GM11168 (cell line): ENCODE results near the gene CALCOCO2.
"Not testable (repeated sequence)": the region's sequence is repeated elsewhere in the genome, so short reads cannot be mapped to it uniquely, and the experiment has no call there.

Source experiments
- in situ Hi-C: fragments of 300-500 bp; cut with MboI; formaldehyde crosslinking; loops from one replicate; pipeline ENCODE4 v1.12.0; 2022; ENCODE audit warnings: low sequenced_read_pairs; ENCODE audit not compliant: unreplicated experiment

Gene CALCOCO2, protein sequence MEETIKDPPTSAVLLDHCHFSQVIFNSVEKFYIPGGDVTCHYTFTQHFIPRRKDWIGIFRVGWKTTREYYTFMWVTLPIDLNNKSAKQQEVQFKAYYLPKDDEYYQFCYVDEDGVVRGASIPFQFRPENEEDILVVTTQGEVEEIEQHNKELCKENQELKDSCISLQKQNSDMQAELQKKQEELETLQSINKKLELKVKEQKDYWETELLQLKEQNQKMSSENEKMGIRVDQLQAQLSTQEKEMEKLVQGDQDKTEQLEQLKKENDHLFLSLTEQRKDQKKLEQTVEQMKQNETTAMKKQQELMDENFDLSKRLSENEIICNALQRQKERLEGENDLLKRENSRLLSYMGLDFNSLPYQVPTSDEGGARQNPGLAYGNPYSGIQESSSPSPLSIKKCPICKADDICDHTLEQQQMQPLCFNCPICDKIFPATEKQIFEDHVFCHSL

GRCh38 chr17:48830840-48831548 is at the start of gene CALCOCO2:
Gene CALCOCO2 (plus strand): TSS chr17:48831035. CDS start chr17:48841708, 10,673 bp downstream.
- in situ Hi-C loops: no loop called here

GRCh38 chr17:48787828-48788227 is 43.0 kb upstream of the CALCOCO2 start:
- in situ Hi-C loops: no loop called here

- in situ Hi-C loops: no loop called here
Observed at GRCh38 chr17:48790607-48791127, 40.2 kb upstream of the CALCOCO2 start.

DNA sequence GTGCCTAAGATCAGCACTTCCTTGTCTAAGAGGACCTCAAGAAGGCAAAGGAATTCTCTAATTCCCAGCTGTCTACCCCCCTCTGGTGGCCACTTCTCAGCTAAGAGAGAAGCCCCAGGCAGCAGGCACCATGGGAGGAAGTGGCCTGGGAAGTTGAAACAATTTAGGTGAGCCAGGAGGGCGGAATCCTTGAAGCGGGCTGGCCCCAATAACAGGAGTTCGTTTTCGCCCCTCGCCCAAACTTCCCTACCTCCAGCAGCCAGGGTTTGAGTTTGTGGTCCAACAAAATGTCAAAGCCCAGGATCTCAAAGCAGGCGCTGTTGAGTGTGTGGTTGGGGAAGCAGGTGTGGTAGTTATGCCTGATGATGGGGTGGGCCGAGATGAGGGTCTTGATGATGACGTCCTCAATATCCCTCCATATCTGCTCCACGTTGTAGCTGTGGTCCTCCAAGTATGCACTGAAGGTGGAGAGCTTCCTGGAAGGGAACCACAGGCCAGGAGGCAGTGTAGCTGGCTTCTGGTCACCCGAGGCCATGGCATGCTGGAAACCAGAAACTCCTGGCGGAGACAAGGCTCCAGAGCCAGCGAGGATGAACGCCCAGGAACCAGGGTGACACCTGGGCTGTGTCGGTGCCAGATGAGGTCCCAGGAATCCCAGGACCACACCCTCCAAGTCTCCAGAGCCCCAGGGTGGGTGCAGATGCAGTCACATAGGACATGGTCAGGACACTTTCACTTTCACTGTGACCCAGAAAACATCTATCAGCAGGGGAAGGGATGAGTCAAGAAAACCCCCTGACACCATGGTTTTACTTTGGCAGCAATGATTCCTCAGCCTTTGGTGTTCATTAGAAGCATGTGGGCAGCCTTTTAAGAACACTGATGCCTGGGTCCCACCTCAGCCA is 39.5 kb upstream of the CALCOCO2 start:
- in situ Hi-C loops: no loop called here

DNA sequence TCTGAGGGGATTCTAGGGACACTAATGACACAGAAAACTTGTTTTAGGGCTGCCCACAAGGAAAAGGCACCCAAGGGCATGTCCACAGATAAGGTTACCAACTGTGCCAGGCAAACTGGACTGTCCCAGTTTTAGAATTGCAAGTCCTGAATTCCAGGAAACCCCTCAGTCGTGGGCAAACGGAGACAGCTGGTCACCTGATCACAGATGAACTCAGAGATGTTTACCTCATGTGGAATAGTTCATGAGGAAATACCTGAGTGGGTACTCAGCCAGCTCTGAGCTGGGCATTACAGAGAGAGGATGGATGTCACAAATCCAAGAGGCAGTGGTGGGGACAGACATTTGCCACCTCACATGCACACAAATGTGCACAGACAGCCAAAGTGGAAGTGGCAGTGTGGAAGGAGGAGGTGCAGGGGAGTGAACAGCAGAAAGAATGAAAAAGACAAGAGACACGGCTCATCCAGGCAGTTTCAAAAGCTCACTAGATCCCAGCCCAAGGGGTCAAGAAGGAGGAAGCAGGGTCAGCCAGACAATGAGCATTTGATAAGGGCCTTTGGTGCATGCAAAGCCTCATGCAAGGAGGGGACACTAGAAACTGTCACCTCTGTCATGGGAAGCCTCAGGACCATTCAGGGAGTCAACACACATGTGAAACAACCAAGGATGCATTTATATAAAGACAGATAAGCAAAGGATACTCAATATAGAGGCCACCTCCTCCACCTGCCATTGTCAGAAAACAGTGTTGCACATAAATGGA is 38.6 kb upstream of the CALCOCO2 start:
- in situ Hi-C loops: no loop called here

DNA sequence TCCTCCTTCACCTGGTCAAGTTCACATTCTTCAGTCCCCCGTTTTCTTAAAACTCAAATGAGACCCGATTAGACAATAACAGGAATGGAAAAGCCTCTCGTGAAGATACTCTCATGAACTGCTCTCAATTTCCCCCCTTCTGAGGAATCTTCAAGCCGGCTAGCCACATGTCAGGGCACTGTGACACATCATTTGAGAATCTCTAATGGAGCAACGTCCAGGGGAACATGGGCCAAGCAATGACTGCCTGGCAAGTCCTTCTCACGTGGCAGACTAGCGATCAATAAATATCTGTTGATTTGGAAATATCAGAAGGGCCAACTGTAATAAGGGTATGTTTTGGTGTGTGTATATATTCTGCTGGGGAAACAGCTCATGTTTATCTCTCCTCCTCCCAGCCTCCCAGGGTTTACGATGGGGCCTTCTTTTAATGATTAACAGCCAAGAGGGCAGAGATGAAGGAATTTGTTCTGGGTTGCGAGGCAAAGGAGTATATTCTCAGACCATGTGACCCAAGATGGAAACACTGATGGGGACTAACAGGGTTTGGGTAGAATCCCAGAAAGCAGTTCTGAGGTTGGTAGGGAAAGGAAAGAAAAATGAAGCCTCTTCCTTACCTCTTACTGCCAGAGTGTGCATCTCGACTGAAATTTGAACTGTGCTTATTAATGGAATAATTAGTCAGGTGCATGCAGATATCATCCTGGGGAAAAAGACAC is 35.2 kb upstream of the CALCOCO2 start:
- in situ Hi-C loops: no loop called here

GRCh38 chr17:48796163-48796522 is 34.7 kb upstream of the CALCOCO2 start:
- in situ Hi-C loops: not testable (repeated sequence)

DNA sequence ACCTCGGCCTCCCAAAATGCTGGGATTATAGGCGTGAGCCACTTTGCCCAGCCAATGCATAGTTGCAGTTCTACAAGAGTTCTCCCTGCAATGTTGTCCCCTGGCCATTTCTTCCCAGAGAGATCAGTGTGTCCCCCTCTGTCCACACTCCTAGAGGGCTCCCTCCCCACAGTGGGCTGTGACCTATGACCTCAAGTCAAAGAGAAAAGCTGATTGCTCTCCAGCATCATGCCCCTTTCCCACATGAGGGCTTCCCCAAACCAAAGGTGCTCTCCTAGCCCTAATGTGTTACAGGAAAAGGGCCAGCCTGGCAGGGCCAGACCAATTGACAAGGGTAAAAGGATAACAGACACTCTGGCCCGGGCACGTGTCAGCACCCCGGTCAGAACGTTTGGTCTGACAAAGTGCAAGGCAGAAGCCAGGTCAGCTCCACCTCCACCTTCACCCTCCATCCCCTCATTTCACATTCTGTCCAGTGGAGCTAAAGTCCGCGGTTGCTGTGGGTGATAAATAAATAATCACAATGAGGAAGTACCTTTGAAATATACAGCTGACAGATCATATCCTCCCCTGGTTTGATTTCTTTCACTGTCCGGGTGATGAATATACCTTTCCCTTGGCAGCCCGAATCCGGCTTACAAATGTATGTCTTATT is 31.6 kb upstream of the CALCOCO2 start:
- in situ Hi-C loops: no loop called here

DNA sequence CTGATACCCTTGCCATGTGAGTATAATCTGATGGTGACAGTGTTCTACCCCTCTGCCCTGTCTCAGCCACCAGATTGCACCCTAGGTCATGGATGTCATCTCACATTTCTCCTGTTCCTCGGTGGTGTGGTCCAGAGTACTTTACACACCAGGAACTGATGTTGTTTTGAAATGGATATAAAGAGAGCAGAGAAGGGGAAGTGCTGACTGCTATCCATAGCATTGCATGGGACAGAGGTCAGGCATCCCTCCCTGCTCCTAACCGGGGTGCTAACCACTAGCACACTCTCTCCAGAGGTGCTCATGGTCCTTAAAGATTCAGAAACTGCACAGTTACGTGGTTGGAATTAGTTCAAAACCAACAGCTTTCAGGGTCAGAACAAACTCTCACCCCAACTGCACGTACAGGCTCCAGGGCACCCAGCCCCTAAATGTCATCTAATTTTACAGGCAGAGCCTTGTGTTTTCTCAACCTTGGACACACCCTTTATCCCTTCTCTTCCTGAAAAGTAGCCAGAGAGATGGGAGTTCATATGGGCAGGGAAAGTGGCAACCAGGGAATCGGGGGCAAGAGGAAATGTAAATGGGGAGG is 30.1 kb upstream of the CALCOCO2 start:
- in situ Hi-C loops: loop anchor here (5.0 kb wide), 1 partner anchor 82 kb away; no protein-coding TSS in a partner anchor

DNA sequence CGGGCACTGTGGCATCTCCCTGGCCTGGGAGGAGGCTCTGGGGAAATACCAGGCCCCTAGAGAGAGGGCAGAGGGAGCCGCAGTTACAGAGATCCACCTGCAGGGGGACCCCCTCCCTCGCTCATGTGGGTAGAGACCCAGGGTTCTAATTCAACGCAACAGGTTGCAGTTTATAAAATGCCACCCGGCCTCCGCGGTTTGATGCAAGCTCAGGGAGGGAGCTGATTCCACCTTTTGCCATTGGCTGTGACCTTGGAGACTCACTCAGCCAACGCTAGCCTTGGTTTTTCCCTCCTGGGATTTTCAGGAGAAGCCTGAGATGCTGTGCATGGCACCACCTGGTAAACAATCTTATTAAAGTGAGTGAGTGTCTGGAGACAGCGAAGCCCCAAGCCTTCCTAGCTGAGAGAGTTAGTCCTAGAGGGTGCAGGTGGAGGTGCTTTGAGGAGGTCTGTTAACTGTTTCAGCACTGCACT is 25.9 kb upstream of the CALCOCO2 start:
- in situ Hi-C loops: loop anchor here (5.0 kb wide), 1 partner anchor 77 kb away; no protein-coding TSS in a partner anchor

DNA sequence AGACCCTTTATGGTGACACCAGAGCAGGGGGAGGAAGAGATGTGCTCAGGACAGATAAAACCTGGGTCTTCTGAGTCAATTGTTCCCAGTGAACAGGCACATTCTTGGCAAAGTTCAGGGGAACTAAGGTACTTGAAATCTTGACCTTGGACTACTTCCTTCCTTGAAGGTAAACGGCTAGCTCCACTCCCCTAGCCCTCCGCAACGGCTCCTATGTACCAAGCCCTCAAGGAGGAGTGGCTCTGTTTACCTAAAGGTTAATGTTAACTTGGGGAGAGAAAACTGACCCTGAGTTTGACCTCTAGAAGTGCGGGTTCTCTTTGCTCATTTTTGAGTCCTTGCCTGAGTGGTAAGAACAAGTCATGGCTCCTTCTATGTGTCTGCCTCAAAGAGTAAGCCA is 21.7 kb upstream of the CALCOCO2 start:
- in situ Hi-C loops: no loop called here

- in situ Hi-C loops: no loop called here
Observed at GRCh38 chr17:48812001-48812400, 18.8 kb upstream of the CALCOCO2 start.

GRCh38 chr17:48814504-48814903 is 16.3 kb upstream of the CALCOCO2 start:
- in situ Hi-C loops: no loop called here

- in situ Hi-C loops: no loop called here
Observed at GRCh38 chr17:48815311-48815710, 15.5 kb upstream of the CALCOCO2 start.

DNA sequence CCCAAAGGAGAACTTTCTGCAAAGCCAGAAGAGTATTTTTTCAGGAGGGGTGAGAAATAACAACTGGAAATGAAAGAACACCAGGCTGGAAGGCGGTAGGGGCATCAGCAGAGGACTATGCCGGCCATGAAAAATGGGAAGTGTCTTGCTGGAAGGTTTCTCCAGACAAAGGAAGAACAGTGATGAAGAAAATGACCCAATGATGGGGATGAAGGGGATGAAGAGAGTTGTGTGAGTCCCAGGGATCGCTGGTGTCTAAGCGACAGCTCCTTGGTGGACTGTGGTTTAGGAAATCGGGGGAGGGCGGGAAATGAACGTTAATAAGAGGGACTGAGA is 14.4 kb upstream of the CALCOCO2 start:
- in situ Hi-C loops: no loop called here

GRCh38 chr17:48816774-48817590 is 13.9 kb upstream of the CALCOCO2 start, which contains the start of gene TTLL6:
Gene TTLL6 (minus strand): TSS chr17:48817229. CDS start chr17:48817072, 157 bp downstream.
- in situ Hi-C loops: no loop called here

DNA sequence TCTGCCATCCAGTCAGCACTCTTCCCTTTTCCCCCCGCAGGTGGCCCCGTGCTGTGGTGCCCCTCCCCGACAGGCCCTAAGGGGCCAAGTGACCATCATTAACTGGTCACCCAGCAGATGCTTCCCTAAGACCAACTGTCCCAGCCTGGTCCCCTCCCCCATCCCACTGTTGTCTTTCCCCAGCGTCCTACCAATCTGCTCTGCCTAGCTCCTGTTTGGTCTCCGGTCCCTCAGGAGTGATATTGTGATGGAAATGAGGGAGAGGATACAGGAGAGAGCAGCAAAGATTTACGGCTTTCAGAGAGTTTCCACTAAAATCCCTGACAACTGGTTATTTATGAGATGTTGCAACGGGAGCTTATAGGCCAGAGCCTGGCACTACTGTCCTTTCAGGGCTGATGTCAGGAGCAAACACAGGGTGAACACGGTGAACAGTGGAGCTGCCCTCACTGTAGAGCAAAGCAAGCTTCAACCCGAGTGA is 12.4 kb upstream of the CALCOCO2 start:
- in situ Hi-C loops: no loop called here
